ENCODE measurements around the gene METTL1.
"Not testable (repeated sequence)": the region's sequence is repeated elsewhere in the genome, so short reads cannot be mapped to it uniquely, and the experiment has no call there.

METTL1 gene

DNA sequence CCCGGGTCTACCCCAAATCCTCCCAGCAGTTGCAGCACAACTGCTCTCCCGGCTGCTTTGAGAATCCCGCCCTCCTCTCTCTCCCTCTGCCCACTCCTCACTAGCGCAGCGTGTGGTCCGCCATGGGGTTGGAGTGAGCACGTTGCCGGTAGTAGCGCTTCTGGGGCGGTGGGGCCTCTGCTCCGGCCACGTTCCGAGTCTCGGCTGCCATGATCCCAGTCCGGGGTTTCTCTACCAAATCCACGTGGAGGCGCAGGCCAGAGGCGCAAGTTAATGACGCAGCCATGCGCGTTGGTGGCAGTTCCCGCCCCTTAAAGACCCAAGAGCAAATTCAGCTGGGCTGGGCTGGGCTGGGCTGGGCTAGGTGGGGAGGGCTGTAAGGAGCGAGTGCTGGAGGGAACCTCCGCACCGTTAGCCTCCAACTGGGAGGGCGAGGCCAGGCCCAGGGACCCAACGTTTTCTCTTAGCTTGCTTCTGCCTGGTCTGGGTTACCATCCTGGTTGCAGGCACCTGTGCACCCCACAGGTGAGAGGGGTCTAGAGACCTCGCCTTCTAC lies at the start of gene METTL1:
METTL1 (minus strand) TSS at position 233 of the 556 bp plus-strand sequence; CDS start at position 211, 22 bp downstream.
- Histone ChIP-seq H3K36me3 (replicated peaks) (peaks cover 30% of the 10 kb centered on the region), H3K4me1 (peaks cover 14% of the 10 kb centered on the region), H3K9me3 (no peaks in the 10 kb centered on the region), H3K27me3 (ENCODE audit: low read depth) (no peaks in the 10 kb centered on the region), H3K4me3 (peak within 1 kb of the TSS; percentile 90)
- in situ Hi-C loops (cut with MboI; ENCODE audit: low sequenced_read_pairs) = no loop called here
- DNase-seq (ENCODE audit: low spot score in 2 of 2) = peak; percentile 96 to 98

DNA sequence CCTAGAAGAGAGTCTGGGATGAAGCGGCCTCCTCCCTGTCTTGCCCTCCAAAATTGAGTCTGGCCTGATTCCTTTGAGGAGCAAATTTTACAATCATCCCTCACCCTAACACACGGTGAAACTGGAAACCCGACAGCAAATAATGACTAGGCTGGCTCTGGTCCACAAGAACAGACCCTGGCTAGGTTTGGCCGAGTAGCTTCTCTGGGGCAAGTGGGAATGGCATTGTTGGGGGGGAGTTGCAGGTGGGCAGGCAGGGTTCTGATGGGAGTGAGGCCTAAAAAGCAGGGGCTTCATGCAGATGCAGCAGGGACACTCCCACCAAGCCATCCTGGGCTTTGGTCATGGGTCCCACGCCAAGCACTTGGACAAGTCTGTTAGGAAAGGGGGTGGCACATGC lies 49.1 kb upstream of the METTL1 start:
- H3K4me1 ChIP-seq; in situ Hi-C loops (cut with MboI; ENCODE audit: low sequenced_read_pairs); H3K27me3 ChIP-seq (ENCODE audit: low read depth); DNase-seq (ENCODE audit: low spot score in 2 of 2); H3K4me3 ChIP-seq; H3K9me3 ChIP-seq: not testable (repeated sequence)
- peaks cover 37% of the 10 kb centered on the region for H3K36me3 ChIP-seq (replicated peaks)

DNA sequence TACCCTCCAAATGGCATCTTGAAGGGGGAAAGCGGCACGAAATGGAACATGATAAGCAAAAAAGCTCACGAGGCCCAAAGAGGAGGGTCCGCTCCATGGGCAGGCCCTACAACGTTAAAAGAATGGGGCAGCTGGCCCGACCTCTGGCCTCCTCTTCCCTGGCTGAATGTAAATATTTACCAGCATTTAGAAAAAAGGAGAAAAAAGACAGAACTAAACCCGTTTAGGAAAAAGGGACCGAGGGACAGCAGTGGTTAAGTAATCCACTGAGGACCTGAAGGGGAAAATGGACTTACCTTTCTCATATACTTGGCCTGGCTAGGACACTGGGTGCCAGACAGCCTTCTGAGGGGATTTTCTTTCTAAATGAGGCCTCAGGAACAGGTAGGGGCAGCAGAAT lies 48.2 kb upstream of the METTL1 start:
- DNase-seq (ENCODE audit: low spot score in 2 of 2); in situ Hi-C loops (cut with MboI; ENCODE audit: low sequenced_read_pairs): not testable (repeated sequence)
- H3K36me3 ChIP-seq (replicated peaks) = peaks cover 29% of the 10 kb centered on the region

DNA sequence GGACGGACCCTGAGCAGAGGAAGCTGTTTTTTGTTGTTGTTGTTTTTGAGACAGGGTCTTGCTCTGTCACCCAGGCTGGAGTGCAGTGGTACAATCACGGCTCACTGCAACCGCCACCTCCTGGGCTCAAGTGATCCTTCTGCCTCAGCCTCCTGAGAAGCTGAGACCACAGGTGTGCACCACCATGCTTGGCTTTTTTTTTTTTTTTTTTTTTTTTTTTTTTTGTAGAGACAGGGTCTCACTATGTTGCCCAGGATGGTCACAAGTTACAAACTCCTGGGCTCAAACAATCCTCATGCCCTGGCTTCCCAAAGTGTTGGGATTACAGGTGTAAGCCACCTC lies 46.1 kb upstream of the METTL1 start:
- H3K4me1 ChIP-seq; H3K9me3 ChIP-seq; H3K36me3 ChIP-seq (replicated peaks); H3K27me3 ChIP-seq (ENCODE audit: low read depth); DNase-seq (ENCODE audit: low spot score in 2 of 2); H3K4me3 ChIP-seq; in situ Hi-C loops (cut with MboI; ENCODE audit: low sequenced_read_pairs): not testable (repeated sequence)

More for the DNA sequence above, 48.2 kb upstream of the METTL1 start:
- H3K4me3 ChIP-seq; H3K27me3 ChIP-seq (ENCODE audit: low read depth); H3K9me3 ChIP-seq; H3K4me1 ChIP-seq: not testable (repeated sequence)

DNA sequence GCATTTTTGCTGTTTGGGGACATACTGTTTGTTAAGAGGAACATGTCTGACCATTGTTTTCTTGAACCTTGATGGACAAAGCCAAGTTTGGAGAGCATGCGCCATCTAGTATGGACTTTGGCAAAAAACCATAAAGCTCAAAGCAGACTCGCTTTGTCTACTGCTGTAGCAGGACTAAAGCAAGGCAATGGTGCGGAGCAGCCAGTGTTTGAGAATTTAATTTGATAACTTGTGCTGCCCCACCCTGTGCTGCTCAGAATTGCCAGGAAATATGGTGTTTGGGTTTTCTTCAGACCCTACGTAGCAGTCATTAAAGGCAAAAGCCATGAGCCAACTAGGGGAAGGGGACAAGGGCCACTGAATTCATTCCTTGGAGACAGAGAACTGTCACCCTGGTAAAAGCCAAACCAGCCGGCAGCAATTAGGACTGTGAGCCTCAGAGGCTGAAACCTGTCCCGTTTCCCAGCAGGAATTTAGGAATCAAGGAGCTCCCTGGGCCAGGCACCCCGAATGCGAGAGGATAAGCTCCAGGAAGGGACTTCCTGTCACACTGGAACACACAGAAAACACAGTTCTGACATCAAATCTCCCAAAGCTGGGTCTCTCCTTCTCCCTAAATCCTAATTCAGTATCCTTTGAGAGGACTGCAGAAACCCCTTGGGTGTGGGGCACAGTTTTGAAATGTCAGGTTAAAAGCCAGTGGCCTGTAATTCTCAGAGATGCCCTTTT lies 45.5 kb upstream of the METTL1 start:
- H3K27me3 ChIP-seq (ENCODE audit: low read depth) = no peaks in the 10 kb centered on the region
- H3K4me3 ChIP-seq = no peak overlapping the region
- peaks cover 2% of the 10 kb centered on the region for H3K36me3 ChIP-seq (replicated peaks)
- in situ Hi-C loops (cut with MboI; ENCODE audit: low sequenced_read_pairs) = no loop called here
- H3K4me1 ChIP-seq = no peaks in the 10 kb centered on the region
- no peak for DNase-seq (ENCODE audit: low spot score in 2 of 2)
- H3K9me3 ChIP-seq = no peaks in the 10 kb centered on the region

DNA sequence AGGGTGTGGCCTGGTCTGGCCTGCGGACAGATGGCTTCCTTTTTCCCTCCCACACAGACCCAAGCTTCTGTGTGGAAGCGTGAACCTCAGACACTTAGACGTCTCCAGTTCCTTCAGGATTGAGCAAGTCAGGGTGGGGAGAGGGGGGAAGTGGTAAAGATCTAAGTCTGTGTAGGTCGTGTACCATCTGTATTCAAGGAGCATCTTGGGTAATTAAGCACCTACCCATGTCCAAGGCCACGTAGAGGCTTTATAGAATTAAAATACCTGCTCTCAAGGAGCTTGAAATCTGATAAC lies 44.9 kb upstream of the METTL1 start:
- no peaks in the 10 kb centered on the region for H3K4me1 ChIP-seq
- no peaks in the 10 kb centered on the region for H3K9me3 ChIP-seq
- no peaks in the 10 kb centered on the region for H3K27me3 ChIP-seq (ENCODE audit: low read depth)
- in situ Hi-C loops (cut with MboI; ENCODE audit: low sequenced_read_pairs) = no loop called here
- no peaks in the 10 kb centered on the region; the same call in 1 of the 2 replicates for H3K36me3 ChIP-seq (replicated peaks)
- no peak for DNase-seq (ENCODE audit: low spot score in 2 of 2)
- no peak overlapping the region for H3K4me3 ChIP-seq

DNA sequence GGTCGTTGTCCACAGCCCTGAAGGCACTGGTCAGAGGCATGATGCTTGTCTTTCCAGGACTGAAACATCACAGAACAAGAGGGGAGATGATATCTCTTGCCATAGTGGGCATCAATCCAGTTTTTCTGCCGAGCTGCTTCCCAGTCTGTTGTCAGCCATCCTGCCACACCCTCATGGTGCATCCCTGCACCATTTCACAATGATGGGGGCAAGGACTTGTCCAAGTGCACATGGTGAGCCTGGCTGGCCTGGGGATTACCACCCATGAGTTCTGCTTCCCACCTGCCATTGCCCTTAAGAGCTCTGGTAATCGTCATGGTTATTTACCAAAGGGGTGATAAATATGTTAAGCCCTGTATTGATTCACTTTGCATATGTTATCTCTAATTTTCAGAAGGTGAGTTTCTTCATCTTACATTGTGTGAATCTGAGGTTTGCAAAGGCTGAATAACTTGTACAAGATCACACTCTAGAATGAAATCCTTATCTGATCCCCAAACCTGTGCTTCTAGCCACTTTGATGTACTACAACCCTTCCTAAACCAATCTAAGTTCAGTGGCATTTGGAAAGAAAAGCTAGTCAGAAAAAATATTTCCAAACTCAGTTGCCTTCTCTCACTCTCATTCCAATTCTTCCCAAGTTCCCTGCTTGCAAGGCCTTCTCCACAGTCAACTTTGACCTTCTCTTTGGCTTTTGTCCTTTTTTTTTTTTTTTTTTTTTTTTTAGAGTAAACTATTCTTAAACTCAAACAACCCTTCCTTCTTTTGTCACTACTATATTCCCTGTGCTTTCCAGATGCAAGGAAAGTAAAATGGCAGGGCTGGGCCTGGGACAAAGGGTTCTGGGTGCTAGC lies 44.3 kb upstream of the METTL1 start:
- Histone ChIP-seq H3K9me3 (no peaks in the 10 kb centered on the region), H3K27me3 (ENCODE audit: low read depth) (no peaks in the 10 kb centered on the region), H3K4me1 (no peaks in the 10 kb centered on the region), H3K36me3 (replicated peaks) (no peaks in the 10 kb centered on the region; the same call in 1 of the 2 replicates), H3K4me3 (no peak overlapping the region)
- in situ Hi-C loops (cut with MboI; ENCODE audit: low sequenced_read_pairs) = no loop called here
- no peak for DNase-seq (ENCODE audit: low spot score in 2 of 2)

DNA sequence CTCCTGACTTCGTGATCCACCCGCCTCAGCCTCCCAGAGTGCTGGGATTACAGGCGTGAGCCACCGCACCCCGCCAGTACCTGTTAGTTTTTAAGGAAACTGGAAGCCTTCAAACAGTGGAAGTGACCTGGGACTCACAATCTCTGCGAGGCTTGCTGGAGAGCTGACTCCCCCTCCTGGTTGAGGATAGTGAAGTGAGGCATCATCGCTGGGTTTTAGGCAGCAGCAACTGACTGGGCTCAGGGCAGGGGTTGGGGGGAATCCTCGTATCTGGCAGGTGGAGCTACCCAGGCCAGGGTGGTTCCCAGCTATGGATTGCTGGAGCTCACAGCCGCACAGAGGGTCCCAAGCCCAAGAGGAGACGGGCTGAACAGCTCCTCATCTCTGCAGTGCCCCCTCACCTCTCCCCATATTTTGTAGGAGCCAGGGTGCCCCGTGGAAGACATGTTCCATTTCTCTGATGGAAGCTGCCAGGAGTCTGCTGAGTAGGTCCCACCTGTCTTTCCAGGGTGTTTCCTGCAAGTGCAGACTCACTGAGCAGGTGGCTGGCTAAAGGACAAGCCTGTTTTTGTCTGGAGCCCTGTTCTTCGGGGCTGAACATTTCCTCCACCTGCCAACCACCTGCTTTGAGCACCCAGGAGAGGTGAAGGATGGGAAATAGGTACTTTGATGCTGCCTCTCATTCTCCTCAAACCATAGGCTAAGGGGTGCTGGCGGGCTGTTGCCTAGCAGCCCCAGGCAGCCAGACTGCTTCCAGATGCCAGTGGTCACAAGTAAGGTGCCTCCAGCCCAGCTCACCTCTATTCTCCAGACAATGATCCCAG lies 43.5 kb upstream of the METTL1 start:
- no peaks in the 10 kb centered on the region for H3K9me3 ChIP-seq
- no peaks in the 10 kb centered on the region for H3K4me1 ChIP-seq
- in situ Hi-C loops (cut with MboI; ENCODE audit: low sequenced_read_pairs) = no loop called here
- no peaks in the 10 kb centered on the region; the same call in 1 of the 2 replicates for H3K36me3 ChIP-seq (replicated peaks)
- H3K27me3 ChIP-seq (ENCODE audit: low read depth) = no peaks in the 10 kb centered on the region
- H3K4me3 ChIP-seq = no peak overlapping the region
- no peak for DNase-seq (ENCODE audit: low spot score in 2 of 2)

DNA sequence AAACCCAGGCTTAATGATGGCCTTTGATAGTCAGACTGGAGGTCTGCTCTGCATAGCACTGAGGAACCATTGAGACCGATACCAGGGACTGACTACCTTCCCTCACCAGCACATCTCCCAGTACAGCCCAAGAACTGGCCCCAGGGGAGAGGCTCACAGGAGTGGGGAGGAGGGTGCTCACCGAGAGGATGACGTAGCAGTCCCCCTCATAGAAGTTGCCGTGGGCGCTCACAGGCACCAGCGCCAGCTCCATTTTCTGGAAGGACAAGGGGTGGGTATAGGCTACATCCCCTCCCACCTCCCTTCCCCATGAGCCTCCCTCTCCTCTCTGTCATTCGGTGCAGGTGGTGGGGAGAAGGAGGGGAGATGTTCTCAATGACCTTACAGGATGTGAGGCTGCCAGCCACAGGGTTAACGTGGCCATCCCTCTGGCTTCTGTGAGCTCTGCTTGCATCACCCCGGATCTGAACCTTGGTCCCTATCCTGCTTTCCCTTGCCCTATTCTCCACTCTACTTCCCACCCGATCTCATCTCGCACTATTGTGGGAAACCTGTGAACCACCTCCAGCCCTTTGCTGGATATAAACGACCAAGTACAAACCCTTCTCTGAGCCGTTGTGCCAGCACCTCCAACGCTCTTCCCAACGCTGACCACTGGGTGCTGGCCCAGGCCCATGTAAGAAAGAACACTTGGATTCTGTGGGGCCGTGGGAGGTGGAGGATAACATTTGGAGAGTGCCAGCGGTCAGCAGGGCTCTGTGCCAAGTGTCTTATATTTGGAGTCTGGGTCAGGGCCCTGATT lies 42.3 kb upstream of the METTL1 start:
- in situ Hi-C loops (cut with MboI; ENCODE audit: low sequenced_read_pairs) = no loop called here
- Histone ChIP-seq H3K27me3 (ENCODE audit: low read depth) (no peaks in the 10 kb centered on the region), H3K36me3 (replicated peaks) (no peaks in the 10 kb centered on the region; the same call in 1 of the 2 replicates), H3K9me3 (no peaks in the 10 kb centered on the region), H3K4me1 (no peaks in the 10 kb centered on the region), H3K4me3 (no peak overlapping the region)
- DNase-seq (ENCODE audit: low spot score in 2 of 2) = no peak

DNA sequence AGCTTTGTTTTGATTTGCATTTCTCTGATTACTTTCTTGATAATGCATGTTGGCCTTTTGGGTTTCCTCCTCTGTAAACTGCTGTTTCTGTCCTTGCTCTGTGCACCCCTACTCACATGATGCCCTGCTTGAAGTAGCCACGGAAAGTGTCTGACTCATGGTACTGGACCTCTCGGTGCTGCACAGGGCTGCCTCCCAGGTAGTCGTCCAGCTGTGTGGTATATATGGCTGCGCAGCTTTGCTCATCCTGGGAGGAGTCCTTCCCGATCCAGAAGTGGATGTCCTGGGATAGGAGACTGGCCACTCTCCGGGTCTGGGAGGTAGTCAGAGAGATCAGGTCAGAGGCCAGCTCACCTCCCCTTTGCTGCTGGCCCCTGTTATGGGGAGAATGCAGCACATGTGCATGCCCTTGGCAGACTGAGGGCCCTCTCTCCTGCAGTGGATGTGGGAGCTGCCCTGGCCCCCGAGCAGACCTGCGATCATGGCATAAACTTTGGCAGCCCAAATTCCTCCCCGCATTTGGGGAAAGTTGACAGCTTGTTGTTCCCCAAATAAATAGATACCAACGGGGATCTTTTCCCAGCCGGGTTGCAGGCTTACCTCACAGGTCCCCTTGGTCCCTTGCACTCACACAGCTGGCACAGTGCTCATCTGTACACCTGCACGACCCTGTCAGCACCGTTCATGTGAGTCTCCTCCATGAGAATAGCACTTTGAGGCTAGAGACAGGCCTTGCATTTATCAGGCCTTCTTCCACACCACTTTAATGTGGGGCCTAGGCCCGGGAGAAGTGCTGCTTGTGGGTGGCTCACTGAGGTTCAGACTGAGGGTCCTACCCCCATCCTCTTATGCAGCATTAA lies 41.4 kb upstream of the METTL1 start:
- no peak for DNase-seq (ENCODE audit: low spot score in 2 of 2)
- no peaks in the 10 kb centered on the region; the same call in 1 of the 2 replicates for H3K36me3 ChIP-seq (replicated peaks)
- no peaks in the 10 kb centered on the region for H3K27me3 ChIP-seq (ENCODE audit: low read depth)
- in situ Hi-C loops (cut with MboI; ENCODE audit: low sequenced_read_pairs) = no loop called here
- no peak overlapping the region for H3K4me3 ChIP-seq
- H3K9me3 ChIP-seq = no peaks in the 10 kb centered on the region
- H3K4me1 ChIP-seq = no peaks in the 10 kb centered on the region

DNA sequence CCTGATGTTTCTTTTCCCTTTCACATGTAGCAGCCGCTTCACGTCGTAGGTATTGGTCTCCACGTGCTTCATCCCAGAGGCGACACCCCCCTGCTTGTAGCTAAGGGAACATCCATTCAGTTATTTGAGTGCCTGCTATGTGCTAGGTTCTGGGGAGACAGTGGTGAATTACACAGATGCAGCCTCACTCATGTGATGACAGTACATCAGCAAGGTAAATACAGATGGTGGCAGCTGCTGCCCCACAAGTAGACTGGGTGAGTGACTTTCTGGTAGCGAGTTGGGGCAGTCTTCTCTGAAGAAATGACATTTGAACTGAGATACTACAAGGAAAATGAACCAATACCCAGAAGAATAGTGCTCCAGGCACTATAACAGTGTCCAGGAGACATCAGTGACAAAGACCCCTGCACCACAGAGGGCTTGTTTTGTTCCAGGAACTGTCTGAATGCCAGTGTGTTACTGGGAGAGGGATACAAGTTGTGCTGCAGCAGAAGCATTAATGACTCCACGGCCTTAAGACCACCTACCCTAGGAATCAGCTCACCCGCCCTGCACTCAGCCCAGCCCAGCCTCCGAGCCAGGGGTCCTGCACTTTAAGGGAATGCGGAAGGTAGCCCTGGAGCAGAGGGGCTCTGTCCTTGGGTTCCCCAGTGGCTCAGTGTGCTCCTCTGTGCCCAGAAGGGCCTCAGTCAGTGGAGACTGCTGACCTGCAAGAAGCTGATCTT lies 39.3 kb upstream of the METTL1 start:
- Histone ChIP-seq H3K27me3 (ENCODE audit: low read depth) (no peaks in the 10 kb centered on the region), H3K9me3 (no peaks in the 10 kb centered on the region), H3K4me3 (no peak overlapping the region), H3K4me1 (no peaks in the 10 kb centered on the region), H3K36me3 (replicated peaks) (no peaks in the 10 kb centered on the region; the same call in 1 of the 2 replicates)
- in situ Hi-C loops (cut with MboI; ENCODE audit: low sequenced_read_pairs) = no loop called here
- no peak for DNase-seq (ENCODE audit: low spot score in 2 of 2)

DNA sequence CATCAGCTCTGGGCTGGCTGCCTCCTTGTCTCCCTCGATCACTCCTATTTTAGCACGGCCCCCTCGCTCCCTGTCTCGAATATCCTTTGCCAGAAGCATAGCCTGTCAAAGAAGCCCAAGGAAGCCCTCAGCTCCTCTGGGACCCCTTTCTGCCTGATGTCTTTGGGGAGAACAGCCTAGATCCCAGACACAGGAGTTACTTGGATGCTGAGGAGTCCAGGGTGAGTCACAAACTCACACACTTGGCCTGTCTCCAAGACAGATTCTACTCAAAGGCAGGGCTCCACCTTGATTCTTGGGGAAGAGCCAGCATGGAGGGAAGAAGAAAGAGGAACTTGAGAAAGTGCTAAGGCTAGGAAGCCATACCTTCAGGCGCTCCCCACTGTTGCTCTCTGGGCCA lies 38.5 kb upstream of the METTL1 start:
- no peaks in the 10 kb centered on the region for H3K4me1 ChIP-seq
- H3K27me3 ChIP-seq (ENCODE audit: low read depth) = no peaks in the 10 kb centered on the region
- no peaks in the 10 kb centered on the region; the same call in 1 of the 2 replicates for H3K36me3 ChIP-seq (replicated peaks)
- no peak overlapping the region for H3K4me3 ChIP-seq
- in situ Hi-C loops (cut with MboI; ENCODE audit: low sequenced_read_pairs) = no loop called here
- no peak for DNase-seq (ENCODE audit: low spot score in 2 of 2)
- H3K9me3 ChIP-seq = no peaks in the 10 kb centered on the region

Data from HAP-1 (cell line).